ENCODE measurements around the gene ADGRD1. TPM values are rescaled to one million over a fixed set of nuclear protein-coding genes. Genes with fewer than 3 reads are reported as not detected.

Gene ADGRD1
- total and polyA plus RNA-seq, 2 of the 8 experiments (the other 6 are each of a cell fraction or from before 2014, with no cell fraction given) = 0.36 to 0.48 TPM

DNA sequence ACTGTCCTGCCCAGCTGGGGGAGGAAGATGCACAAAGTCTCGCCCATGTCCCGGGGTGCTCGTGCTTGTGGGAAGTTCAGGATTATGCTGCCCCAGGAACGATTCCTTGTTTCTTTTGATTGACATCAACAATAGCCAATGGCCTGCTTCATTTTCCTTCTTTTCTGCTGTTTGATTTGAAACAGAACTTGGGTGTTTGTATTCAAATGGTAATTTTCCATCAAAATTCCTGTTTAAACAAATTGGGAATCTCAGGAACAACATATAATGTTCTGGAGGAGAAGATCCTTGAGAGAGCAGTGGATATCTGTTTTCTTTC lies 97.4 kb downstream of the ADGRD1 start:
- Histone ChIP-seq H3K23ac (ENCODE audit: insufficient read length) (no peak overlapping the region), H2BK15ac (ENCODE audit: low read length) (no peak overlapping the region), H4K91ac (replicated peaks; ENCODE audit: insufficient read length, low read length) (no peak overlapping the region), H2BK5ac (ENCODE audit: low read depth, low read length) (no peak overlapping the region), H3K4me2 (ENCODE audit: insufficient read depth in 1 of 2, low read depth in 2 of 2, low read length in 2 of 2) (no peak overlapping the region), H3K4ac (replicated peaks; ENCODE audit: insufficient read length, low read depth, low read length) (no peak overlapping the region), H2AK5ac (ENCODE audit: low read depth, low read length) (no peak overlapping the region), H3K9me3 (ENCODE audit: insufficient read depth in 2 of 2, low read depth in 1 of 2, low read length in 1 of 2) (no peaks in the 10 kb centered on the region), H2AFZ (ENCODE audit: low read length) (no peak overlapping the region; the same call in 1 of the 2 replicates), H3K27ac (ENCODE audit: low read depth, low read length) (no peak overlapping the region), H4K20me1 (replicated peaks in 1 of 2; ENCODE audit: control insufficient read depth in 1 of 2, insufficient read depth in 2 of 2, low read length in 2 of 2) (no peaks in the 10 kb centered on the region), H3K79me2 (ENCODE audit: control insufficient read depth in 1 of 2, insufficient read depth in 2 of 2, low read length in 2 of 2) (no peaks in the 10 kb centered on the region), H2BK20ac (ENCODE audit: low read length) (no peak overlapping the region), H2BK12ac (ENCODE audit: low read depth, low read length) (no peak overlapping the region), H3K27me3 (replicated peaks in 1 of 4; ENCODE audit: control insufficient read depth in 3 of 4, extremely low read depth in 1 of 4, insufficient read depth in 3 of 4, low read length in 3 of 4) (no peaks in the 10 kb centered on the region), H4K5ac (ENCODE audit: insufficient read length, low read depth, low read length) (no peak overlapping the region), H3K18ac (ENCODE audit: extremely low read depth, low read length) (no peak overlapping the region), H3K4me1 (replicated peaks in 1 of 4; ENCODE audit: control insufficient read depth in 3 of 4, insufficient read depth in 4 of 4, low read length in 3 of 4) (no peaks in the 10 kb centered on the region), H3K4me3 (ENCODE audit: extremely low read depth in 1 of 4, insufficient read depth in 2 of 4, low read depth in 3 of 4, low read length in 4 of 4) (no peak overlapping the region), H3K79me1 (ENCODE audit: low read depth, low read length) (no peaks in the 10 kb centered on the region), H3K23me2 (ENCODE audit: low read depth, low read length) (no peaks in the 10 kb centered on the region), H4K8ac (ENCODE audit: extremely low read depth, insufficient read depth, low read length) (no peak overlapping the region; the same call in 1 of the 2 replicates), H3K9ac (replicated peaks in 1 of 4; ENCODE audit: extremely low read depth in 1 of 4, low read depth in 3 of 4, low read length in 3 of 4) (no peak overlapping the region), H2BK120ac (replicated peaks; ENCODE audit: low read depth, low read length) (no peak overlapping the region), H3K14ac (ENCODE audit: insufficient read length) (no peak overlapping the region), H3K36me3 (ENCODE audit: control insufficient read depth in 2 of 4, insufficient read depth in 4 of 4, low read length in 3 of 4) (no peaks in the 10 kb centered on the region), H3K56ac (replicated peaks; ENCODE audit: insufficient read length, low read depth, low read length) (no peak overlapping the region)
- CTCF ChIA-PET (ENCODE audit: partially characterized antibody) = interaction anchor here (1.3 kb wide), 1 partner anchor 404 kb away, joined by 3 read pairs; no protein-coding TSS in a partner anchor
- 98% methylated on average over 4 of the region's 4 CpGs; no CpG with 5 or more reads in 1 of the 2 experiments for WGBS, 2 experiments (ENCODE audit: extremely low coverage in 1 of 2, insufficient coverage in 1 of 2, insufficient read length in 1 of 2, insufficient replicate concordance in 2 of 2, low coverage in 1 of 2, low lambda C conversion rate in 2 of 2, missing lambda C conversion rate in 1 of 2)
- no peak for TF ChIP-seq SIRT6 (IDR thresholded peaks at IDR 0.05; ENCODE audit: low read length)
- no peak for TF ChIP-seq RFX5 (IDR thresholded peaks at IDR 0.05; ENCODE audit: borderline replicate concordance, low read depth, low read length)
- TF ChIP-seq PHF8 (conservative IDR thresholded peaks at IDR 0.05; ENCODE audit: low read depth, low read length) = no peak
- TF ChIP-seq, protein P1, sequence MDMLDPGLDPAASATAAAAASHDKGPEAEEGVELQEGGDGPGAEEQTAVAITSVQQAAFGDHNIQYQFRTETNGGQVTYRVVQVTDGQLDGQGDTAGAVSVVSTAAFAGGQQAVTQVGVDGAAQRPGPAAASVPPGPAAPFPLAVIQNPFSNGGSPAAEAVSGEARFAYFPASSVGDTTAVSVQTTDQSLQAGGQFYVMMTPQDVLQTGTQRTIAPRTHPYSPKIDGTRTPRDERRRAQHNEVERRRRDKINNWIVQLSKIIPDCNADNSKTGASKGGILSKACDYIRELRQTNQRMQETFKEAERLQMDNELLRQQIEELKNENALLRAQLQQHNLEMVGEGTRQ (IDR thresholded peaks at IDR 0.05; ENCODE audit: low read length) = no peak
- TF ChIP-seq CREB1 (IDR thresholded peaks at IDR 0.05) = no peak
- no peak for TF ChIP-seq KDM1A (IDR thresholded peaks at IDR 0.05; ENCODE audit: borderline replicate concordance, low read length)
- TF ChIP-seq SP4 (IDR thresholded peaks at IDR 0.05; ENCODE audit: low read length) = no peak
- no peak for TF ChIP-seq CHD1 (IDR thresholded peaks at IDR 0.05; ENCODE audit: low read depth, low read length)
- TF ChIP-seq BRCA1 (IDR thresholded peaks at IDR 0.05; ENCODE audit: low read depth, low read length) = no peak
- DNase-seq (ENCODE audit: low read depth in 1 of 2, low spot score in 2 of 2) (no peak), FAIRE-seq (no peak)
- POLR2A ChIA-PET (ENCODE audit: partially characterized antibody) = no interaction called here

All from H1 (cell line).